ENCODE results near the gene ZNF365.
"Not testable (repeated sequence)": the region's sequence is repeated elsewhere in the genome, so short reads cannot be mapped to it uniquely, and the experiment has no call there.

Gene ZNF365

GRCh38 chr10:62377966-62378365, 3.8 kb downstream of the ZNF365 start:
- DNase-seq (ENCODE audit: low spot score): peak; percentile 26

GRCh38 chr10:62378877-62379276, 4.7 kb downstream of the ZNF365 start:
- DNase-seq (ENCODE audit: low spot score): not testable (repeated sequence)

GRCh38 chr10:62379394-62379793, 5.2 kb downstream of the ZNF365 start:
- DNase-seq (ENCODE audit: low spot score): peak; percentile 91

- peak; percentile 56 for DNase-seq (ENCODE audit: low spot score)
Measured at GRCh38 chr10:62380016-62380415, 5.8 kb downstream of the ZNF365 start.

GRCh38 chr10:62381385-62382102, 7.4 kb downstream of the ZNF365 start:
- DNase-seq (ENCODE audit: low spot score): peak; percentile 87

GRCh38 chr10:62382831-62383230, 8.7 kb downstream of the ZNF365 start:
- DNase-seq (ENCODE audit: low spot score): no peak

- DNase-seq (ENCODE audit: low spot score): peak; percentile 81
Measured at GRCh38 chr10:62384057-62384446, 9.9 kb downstream of the ZNF365 start.

- no peak for DNase-seq (ENCODE audit: low spot score)
Measured at GRCh38 chr10:62384447-62385081, 10.4 kb downstream of the ZNF365 start.

GRCh38 chr10:62386356-62387320, 12.5 kb downstream of the ZNF365 start:
- no peak for DNase-seq (ENCODE audit: low spot score)

- peak; percentile 70 for DNase-seq (ENCODE audit: low spot score)
Measured at GRCh38 chr10:62388328-62388727, 14.2 kb downstream of the ZNF365 start.

GRCh38 chr10:62390497-62391176, 16.5 kb downstream of the ZNF365 start:
- DNase-seq (ENCODE audit: low spot score): no peak

GRCh38 chr10:62393237-62393636, 19.1 kb downstream of the ZNF365 start:
- DNase-seq (ENCODE audit: low spot score): peak; percentile 66

- peak; percentile 32 for DNase-seq (ENCODE audit: low spot score)
Measured at GRCh38 chr10:62394556-62395018, 20.4 kb downstream of the ZNF365 start.

GRCh38 chr10:62395892-62396291, 21.7 kb downstream of the ZNF365 start:
- DNase-seq (ENCODE audit: low spot score): peak; percentile 53

- DNase-seq (ENCODE audit: low spot score): no peak
Measured at GRCh38 chr10:62396864-62397263, 22.7 kb downstream of the ZNF365 start.

GRCh38 chr10:62399211-62399610, 25.0 kb downstream of the ZNF365 start:
- DNase-seq (ENCODE audit: low spot score): no peak

- no peak for DNase-seq (ENCODE audit: low spot score)
Measured at GRCh38 chr10:62402508-62402907, 28.3 kb downstream of the ZNF365 start.

- not testable (repeated sequence) for DNase-seq (ENCODE audit: low spot score)
Measured at GRCh38 chr10:62410528-62410927, 36.4 kb downstream of the ZNF365 start.

GRCh38 chr10:62410934-62411333, 36.8 kb downstream of the ZNF365 start:
- DNase-seq (ENCODE audit: low spot score): not testable (repeated sequence)

GRCh38 chr10:62413048-62413447, 38.9 kb downstream of the ZNF365 start:
- no peak for DNase-seq (ENCODE audit: low spot score)

- no peak for DNase-seq (ENCODE audit: low spot score)
Measured at GRCh38 chr10:62413652-62414051, 39.5 kb downstream of the ZNF365 start.

- no peak for DNase-seq (ENCODE audit: low spot score)
Measured at GRCh38 chr10:62414359-62414758, 40.2 kb downstream of the ZNF365 start.

All from pons (tissue), 1 donor.